Measurements from ENCODE around the gene PTPRT. TPM values are rescaled to one million over a fixed set of nuclear protein-coding genes. Genes with fewer than 3 reads are reported as not detected.

The PTPRT gene
- total and polyA plus RNA-seq, 2 donors (not counting 1 experiment from before 2014, with no cell fraction given), result not detected

DNA sequence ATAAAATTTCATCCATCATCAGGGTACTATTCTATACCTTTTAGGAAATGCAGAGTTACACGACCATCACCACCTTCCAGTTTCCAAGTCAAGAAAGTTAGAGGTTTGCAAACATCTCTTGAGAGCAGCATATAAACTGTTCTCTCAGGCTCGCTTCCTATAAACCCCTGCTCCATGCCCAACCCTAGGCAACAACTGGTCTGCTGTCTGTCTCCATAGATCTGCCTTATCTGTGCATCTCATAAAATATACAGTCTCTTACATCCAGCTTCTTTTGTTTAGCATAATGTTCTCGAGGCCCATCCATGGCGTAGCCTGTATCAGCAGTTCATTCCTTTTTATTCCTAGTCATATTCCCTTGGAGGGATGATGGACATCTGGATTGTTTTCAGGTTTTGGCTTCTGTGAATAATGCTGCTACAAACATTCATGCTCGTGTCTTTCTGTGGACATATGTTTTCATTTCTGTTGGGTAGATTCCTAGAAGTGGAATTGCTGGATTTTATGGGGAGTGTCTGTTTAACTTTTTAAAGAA, 6.1 kb downstream of the PTPRT start:
- DNase-seq (ENCODE audit: low read depth in 2 of 2), result no peak
- Histone ChIP-seq H3K4me3 (replicated peaks in 1 of 4; ENCODE audit: control extremely low read depth in 1 of 4, insufficient read depth in 1 of 4, low read depth in 3 of 4, low read length in 4 of 4) (no peak overlapping the region), H4K20me1 (ENCODE audit: control insufficient read depth, extremely low read depth, insufficient read depth, low read length) (no peaks in the 10 kb centered on the region), H3K79me2 (ENCODE audit: control insufficient read depth, insufficient read depth, low read length) (no peaks in the 10 kb centered on the region), H3K36me3 (ENCODE audit: control insufficient read depth, insufficient read depth, low read length) (no peaks in the 10 kb centered on the region), H3K9ac (ENCODE audit: insufficient read depth, low read length) (no peak overlapping the region), H3K4me1 (ENCODE audit: control insufficient read depth, extremely low read depth, insufficient read depth, low read length) (no peaks in the 10 kb centered on the region), H3K9me3 (ENCODE audit: control insufficient read depth, insufficient read depth, low read depth, low read length) (no peaks in the 10 kb centered on the region), H3K27ac (ENCODE audit: insufficient read depth, low read length) (no peak overlapping the region), H2AFZ (ENCODE audit: low read length) (no peak overlapping the region), H3K4me2 (ENCODE audit: extremely low read depth, insufficient read depth, low read length) (no peak overlapping the region), H3K27me3 (ENCODE audit: control insufficient read depth, insufficient read depth, low read length) (peaks cover 4% of the 10 kb centered on the region)
- no peak for TF ChIP-seq EZH2 (IDR thresholded peaks at IDR 0.05; ENCODE audit: low read length, missing control alignments)
- TF ChIP-seq, protein P1, sequence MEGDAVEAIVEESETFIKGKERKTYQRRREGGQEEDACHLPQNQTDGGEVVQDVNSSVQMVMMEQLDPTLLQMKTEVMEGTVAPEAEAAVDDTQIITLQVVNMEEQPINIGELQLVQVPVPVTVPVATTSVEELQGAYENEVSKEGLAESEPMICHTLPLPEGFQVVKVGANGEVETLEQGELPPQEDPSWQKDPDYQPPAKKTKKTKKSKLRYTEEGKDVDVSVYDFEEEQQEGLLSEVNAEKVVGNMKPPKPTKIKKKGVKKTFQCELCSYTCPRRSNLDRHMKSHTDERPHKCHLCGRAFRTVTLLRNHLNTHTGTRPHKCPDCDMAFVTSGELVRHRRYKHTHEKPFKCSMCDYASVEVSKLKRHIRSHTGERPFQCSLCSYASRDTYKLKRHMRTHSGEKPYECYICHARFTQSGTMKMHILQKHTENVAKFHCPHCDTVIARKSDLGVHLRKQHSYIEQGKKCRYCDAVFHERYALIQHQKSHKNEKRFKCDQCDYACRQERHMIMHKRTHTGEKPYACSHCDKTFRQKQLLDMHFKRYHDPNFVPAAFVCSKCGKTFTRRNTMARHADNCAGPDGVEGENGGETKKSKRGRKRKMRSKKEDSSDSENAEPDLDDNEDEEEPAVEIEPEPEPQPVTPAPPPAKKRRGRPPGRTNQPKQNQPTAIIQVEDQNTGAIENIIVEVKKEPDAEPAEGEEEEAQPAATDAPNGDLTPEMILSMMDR (conservative IDR thresholded peaks at IDR 0.05 in 1 of 2, IDR thresholded peaks at IDR 0.05 in 1 of 2; ENCODE audit: low read depth in 1 of 2, low read length in 2 of 2), result no peak

DNA sequence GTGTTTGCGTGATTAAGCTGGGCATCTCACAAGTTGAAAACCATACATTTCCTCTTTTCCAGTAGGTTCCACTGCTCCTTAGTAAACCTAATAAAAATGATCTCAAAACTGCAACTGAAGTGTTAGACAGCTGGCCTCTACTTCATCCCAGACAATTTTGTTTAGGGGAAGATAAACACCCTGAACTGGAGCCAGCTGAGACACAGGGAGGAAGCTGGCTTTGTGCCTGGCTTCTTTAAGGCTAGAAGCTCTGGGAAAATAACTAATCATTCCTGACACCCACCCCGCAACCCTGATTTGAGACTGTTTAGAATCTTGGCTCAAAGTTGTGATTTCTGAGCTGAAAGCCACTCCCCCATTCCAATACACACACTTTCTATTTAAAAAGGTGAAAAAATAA, 11.6 kb downstream of the PTPRT start:
- Histone ChIP-seq H3K4me3 (replicated peaks in 1 of 4; ENCODE audit: control extremely low read depth in 1 of 4, insufficient read depth in 1 of 4, low read depth in 3 of 4, low read length in 4 of 4) (no peak overlapping the region), H3K9me3 (ENCODE audit: control insufficient read depth, insufficient read depth, low read depth, low read length) (no peaks in the 10 kb centered on the region), H2AFZ (ENCODE audit: low read length) (no peak overlapping the region), H3K4me2 (ENCODE audit: extremely low read depth, insufficient read depth, low read length) (no peak overlapping the region), H3K36me3 (ENCODE audit: control insufficient read depth, insufficient read depth, low read length) (no peaks in the 10 kb centered on the region), H3K9ac (ENCODE audit: insufficient read depth, low read length) (no peak overlapping the region), H4K20me1 (ENCODE audit: control insufficient read depth, extremely low read depth, insufficient read depth, low read length) (no peaks in the 10 kb centered on the region), H3K27me3 (ENCODE audit: control insufficient read depth, insufficient read depth, low read length) (no peaks in the 10 kb centered on the region), H3K79me2 (ENCODE audit: control insufficient read depth, insufficient read depth, low read length) (no peaks in the 10 kb centered on the region), H3K27ac (ENCODE audit: insufficient read depth, low read length) (no peak overlapping the region), H3K4me1 (ENCODE audit: control insufficient read depth, extremely low read depth, insufficient read depth, low read length) (no peaks in the 10 kb centered on the region)
- TF ChIP-seq EZH2 (IDR thresholded peaks at IDR 0.05; ENCODE audit: low read length, missing control alignments), result no peak
- TF ChIP-seq, protein P1 (conservative IDR thresholded peaks at IDR 0.05 in 1 of 2, IDR thresholded peaks at IDR 0.05 in 1 of 2; ENCODE audit: low read depth in 1 of 2, low read length in 2 of 2), result no peak
- DNase-seq (ENCODE audit: low read depth in 2 of 2), result no peak

DNA sequence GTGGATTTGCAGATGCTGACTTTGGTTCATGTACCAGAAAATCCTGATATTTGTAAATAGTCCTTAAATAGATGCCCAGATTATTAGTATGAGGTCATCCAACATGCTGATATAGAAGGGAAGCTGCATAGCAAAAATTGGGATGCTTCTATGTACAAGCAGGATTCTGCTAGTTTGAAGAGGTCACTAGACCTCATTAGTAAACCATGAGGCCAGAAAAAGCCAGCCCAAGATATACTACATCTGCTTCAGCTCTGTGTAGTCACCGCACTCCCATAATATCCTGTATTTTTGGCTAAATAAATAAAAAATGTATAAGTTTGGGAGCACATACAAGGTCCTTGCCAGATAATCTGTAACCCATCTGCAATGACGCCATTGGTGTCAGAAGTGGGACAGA, 13.0 kb downstream of the PTPRT start:
- Histone ChIP-seq H3K27ac (ENCODE audit: insufficient read depth, low read length) (no peak overlapping the region), H3K27me3 (ENCODE audit: control insufficient read depth, insufficient read depth, low read length) (no peaks in the 10 kb centered on the region), H3K4me2 (ENCODE audit: extremely low read depth, insufficient read depth, low read length) (no peak overlapping the region), H2AFZ (ENCODE audit: low read length) (no peak overlapping the region), H3K9me3 (ENCODE audit: control insufficient read depth, insufficient read depth, low read depth, low read length) (no peaks in the 10 kb centered on the region), H3K36me3 (ENCODE audit: control insufficient read depth, insufficient read depth, low read length) (no peaks in the 10 kb centered on the region), H3K79me2 (ENCODE audit: control insufficient read depth, insufficient read depth, low read length) (no peaks in the 10 kb centered on the region), H4K20me1 (ENCODE audit: control insufficient read depth, extremely low read depth, insufficient read depth, low read length) (no peaks in the 10 kb centered on the region), H3K4me1 (ENCODE audit: control insufficient read depth, extremely low read depth, insufficient read depth, low read length) (no peaks in the 10 kb centered on the region), H3K9ac (ENCODE audit: insufficient read depth, low read length) (no peak overlapping the region), H3K4me3 (replicated peaks in 1 of 4; ENCODE audit: control extremely low read depth in 1 of 4, insufficient read depth in 1 of 4, low read depth in 3 of 4, low read length in 4 of 4) (no peak overlapping the region)
- no peak for DNase-seq (ENCODE audit: low read depth in 2 of 2)
- TF ChIP-seq, protein P1 (conservative IDR thresholded peaks at IDR 0.05 in 1 of 2, IDR thresholded peaks at IDR 0.05 in 1 of 2; ENCODE audit: low read depth in 1 of 2, low read length in 2 of 2), result no peak
- TF ChIP-seq EZH2 (IDR thresholded peaks at IDR 0.05; ENCODE audit: low read length, missing control alignments), result no peak
